Hepatocyte (in vitro differentiated cells): Measurements from ENCODE around the gene ARMH4. TPM values are rescaled to one million over a fixed set of nuclear protein-coding genes. Genes with fewer than 3 reads are reported as not detected.

Experiments used
- DNase-seq: peaks from one replicate; pipeline ENCODE4 v3.0.0-alpha.2; 2016; ENCODE audit warnings: low spot score
- H2AFZ ChIP-seq: fragments of 200-600 bp; sonication (generic); 2 replicates; pipeline ENCODE4 v1.6.0; 2016; ENCODE audit warnings: antibody characterized with exemption, mild to moderate bottlenecking
- H3K27ac ChIP-seq: fragments of 200-600 bp; sonication (generic); 2 replicates; pipeline ENCODE4 v1.5.1; 2016; ENCODE audit warnings: mild to moderate bottlenecking
- H3K27me3 ChIP-seq: fragments of 200-600 bp; sonication (generic); 2 replicates; pipeline ENCODE4 v1.6.1; 2016
- H3K36me3 ChIP-seq: fragments of 200-600 bp; sonication (generic); replicated peaks from 2 replicates; pipeline ENCODE4 v1.5.1; 2016; ENCODE audit warnings: low read depth; ENCODE audit not compliant: insufficient read depth
- H3K4me1 ChIP-seq: fragments of 200-600 bp; sonication (generic); 2 replicates; pipeline ENCODE4 v1.5.1; 2016; ENCODE audit warnings: mild to moderate bottlenecking, moderate library complexity; ENCODE audit not compliant: insufficient read depth
- H3K4me2 ChIP-seq: fragments of 200-600 bp; sonication (generic); 2 replicates; pipeline ENCODE4 v1.6.0; 2016
- H3K4me3 ChIP-seq: fragments of 200-600 bp; sonication (generic); 2 replicates; pipeline ENCODE4 v1.5.1; 2016; ENCODE audit warnings: mild to moderate bottlenecking
- H3K79me2 ChIP-seq: fragments of 200-600 bp; sonication (generic); 2 replicates; pipeline ENCODE4 v1.6.0; 2017; ENCODE audit warnings: mild to moderate bottlenecking
- H3K9me2 ChIP-seq: fragments of 200-600 bp; sonication (generic); replicated peaks from 2 replicates; pipeline ENCODE4 v1.6.0; 2017; ENCODE audit warnings: mild to moderate bottlenecking; ENCODE audit not compliant: insufficient read depth
- H3K9me3 ChIP-seq: fragments of 200-600 bp; sonication (generic); 2 replicates; pipeline ENCODE4 v1.5.1; 2016; ENCODE audit warnings: low read depth, mild to moderate bottlenecking
- H4K20me1 ChIP-seq: fragments of 200-600 bp; sonication (generic); 2 replicates; pipeline ENCODE4 v1.6.0; 2016; ENCODE audit warnings: mild to moderate bottlenecking; ENCODE audit not compliant: insufficient read depth, poor library complexity, severe bottlenecking
- CTCF ChIP-seq: fragments of 200-600 bp; sonication (generic); IDR thresholded peaks from 2 replicates; pipeline ENCODE4 v1.5.1; 2016; ENCODE audit warnings: antibody characterized with exemption, mild to moderate bottlenecking; ENCODE audit not compliant: poor library complexity
- EZH2 ChIP-seq: fragments of 200-600 bp; sonication (generic); IDR thresholded peaks from 2 replicates; pipeline ENCODE4 v1.6.1; 2016; ENCODE audit warnings: antibody characterized with exemption, mild to moderate bottlenecking, borderline replicate concordance
- EZH2phosphoT487 ChIP-seq: fragments of 200-600 bp; sonication (generic); IDR thresholded peaks from one replicate; pipeline ENCODE4 v1.6.1; 2018; ENCODE audit warnings: antibody characterized with exemption, mild to moderate bottlenecking, low read depth, moderate library complexity; ENCODE audit not compliant: unreplicated experiment, severe bottlenecking
- WGBS: methylation state at CpG from one replicate; pipeline ENCODE4 v1.1.6; 2016; ENCODE audit warnings: low lambda C conversion rate; ENCODE audit errors: missing lambda C conversion rate; 5-methylcytosine and 5-hydroxymethylcytosine counted together
- polyA plus RNA-seq: library from polyadenylated mRNA; unstranded; fragments of >200 nt; fragmentation: Nextera tagmentation; extraction: Ambion mirVana; gene quantifications from 2 replicates; pipeline ENCODE4 v1.2.1, GENCODE V29; 2016
- total RNA-seq: library from RNA; depleted of rRNA; stranded (reverse); fragments of >200 nt; gene quantifications from 2 replicates; pipeline ENCODE4 v1.2.3, GENCODE V29; 2014

ARMH4 gene
- total and polyA plus RNA-seq, 2 experiments from 2014 or later: 6.6 to 11.3 TPM

GRCh38 chr14:58193542-58193941, 41.5 kb upstream of the ARMH4 start:
- Histone ChIP-seq H2AFZ (no peak overlapping the region), H3K4me2 (no peak overlapping the region), H3K27me3 (no peaks in the 10 kb centered on the region), H3K9me3 (no peaks in the 10 kb centered on the region), H3K27ac (no peak overlapping the region), H3K4me3 (no peak overlapping the region), H3K4me1 (no peaks in the 10 kb centered on the region), H3K36me3 (no peaks in the 10 kb centered on the region), H4K20me1 (no peaks in the 10 kb centered on the region), H3K9me2 (no peaks in the 10 kb centered on the region), H3K79me2 (no peaks in the 10 kb centered on the region)
- TF ChIP-seq CTCF: no peak
- DNase-seq: no peak
- whole genome bisulfite sequencing: 73% methylated on average over 2 of the region's 2 CpGs

- Histone ChIP-seq H3K36me3 (no peaks in the 10 kb centered on the region), H3K27me3 (no peaks in the 10 kb centered on the region), H4K20me1 (no peaks in the 10 kb centered on the region), H3K4me2 (no peak overlapping the region), H3K9me3 (no peaks in the 10 kb centered on the region), H3K4me1 (no peaks in the 10 kb centered on the region), H3K4me3 (no peak overlapping the region), H3K79me2 (no peaks in the 10 kb centered on the region), H3K27ac (no peak overlapping the region), H2AFZ (no peak overlapping the region), H3K9me2 (no peaks in the 10 kb centered on the region)
- TF ChIP-seq EZH2 (no peak), EZH2phosphoT487 (no peak), CTCF (no peak)
- no peak for DNase-seq
- 46% methylated on average over 3 of the region's 3 CpGs for WGBS
These were observed 40.0 kb upstream of the ARMH4 start for GRCh38 chr14:58191763-58192601.

- H3K4me1 ChIP-seq: no peaks in the 10 kb centered on the region
- no peak for TF ChIP-seq EZH2phosphoT487
- no peak for TF ChIP-seq EZH2
- TF ChIP-seq CTCF: no peak
- no peaks in the 10 kb centered on the region for H3K9me2 ChIP-seq
- no peak for DNase-seq
- no peaks in the 10 kb centered on the region for H3K36me3 ChIP-seq
- no peaks in the 10 kb centered on the region for H4K20me1 ChIP-seq
- H3K79me2 ChIP-seq: no peaks in the 10 kb centered on the region
- H3K27me3 ChIP-seq: no peaks in the 10 kb centered on the region
- 41% methylated on average over 2 of the region's 2 CpGs for WGBS
- no peak overlapping the region for H3K4me3 ChIP-seq
- no peaks in the 10 kb centered on the region for H3K9me3 ChIP-seq
- H3K4me2 ChIP-seq: no peak overlapping the region
- no peak overlapping the region for H2AFZ ChIP-seq
- H3K27ac ChIP-seq: no peak overlapping the region
These were observed 37.2 kb upstream of the ARMH4 start for GRCh38 chr14:58189176-58189575.
